GM18498 (cell line): ENCODE results near the gene UGT1A3.
"Not testable (repeated sequence)": the region's sequence is repeated elsewhere in the genome, so short reads cannot be mapped to it uniquely, and the experiment has no call there.

ENCODE experiments used
- ATAC-seq: cut with Tn5 transposase; IDR thresholded peaks from one replicate; pipeline ENCODE4 v1.9.1; 2021; ENCODE audit warnings: mild to moderate bottlenecking, moderate library complexity; ENCODE audit not compliant: unreplicated experiment

The UGT1A3 gene

GRCh38 chr2:233728723-233729301 lies at the start of gene UGT1A3:
Gene UGT1A3, plus strand, starts transcription at chr2:233729042. Its CDS starts 85 bp downstream, at chr2:233729127.
- ATAC-seq, result no peak

- ATAC-seq, result no peak
Measured at GRCh38 chr2:233679196-233679595, 49.6 kb upstream of the UGT1A3 start.

- no peak for ATAC-seq
Measured at GRCh38 chr2:233680361-233681045, 48.3 kb upstream of the UGT1A3 start.

- no peak for ATAC-seq
Measured at GRCh38 chr2:233681521-233682099, 47.2 kb upstream of the UGT1A3 start, which contains the start of gene UGT1A7. Gene UGT1A7, plus strand, starts transcription at chr2:233681901. Its CDS starts 37 bp downstream, at chr2:233681938.

- ATAC-seq, result no peak
Measured at GRCh38 chr2:233684640-233685039, 44.2 kb upstream of the UGT1A3 start.

- ATAC-seq, result no peak
Measured at GRCh38 chr2:233686928-233687327, 41.9 kb upstream of the UGT1A3 start.

GRCh38 chr2:233688341-233688740 lies 40.5 kb upstream of the UGT1A3 start:
- ATAC-seq, result no peak

- no peak for ATAC-seq
Measured at GRCh38 chr2:233689031-233689430, 39.8 kb upstream of the UGT1A3 start.

GRCh38 chr2:233689501-233689900 lies 39.3 kb upstream of the UGT1A3 start:
- no peak for ATAC-seq

- no peak for ATAC-seq
Measured at GRCh38 chr2:233690444-233690843, 38.4 kb upstream of the UGT1A3 start.

- no peak for ATAC-seq
Measured at GRCh38 chr2:233691443-233692433, 37.1 kb upstream of the UGT1A3 start.

GRCh38 chr2:233692648-233693047 lies 36.2 kb upstream of the UGT1A3 start, which contains the start of gene UGT1A6:
Gene UGT1A6, plus strand, starts transcription at chr2:233692890. Its CDS starts 115 bp downstream, at chr2:233693005.
- no peak for ATAC-seq

- ATAC-seq, result no peak
Measured at GRCh38 chr2:233693963-233694362, 34.9 kb upstream of the UGT1A3 start.

- no peak for ATAC-seq
Measured at GRCh38 chr2:233698740-233699139, 30.1 kb upstream of the UGT1A3 start.

- ATAC-seq, result no peak
Measured at GRCh38 chr2:233699424-233700027, 29.3 kb upstream of the UGT1A3 start.

GRCh38 chr2:233700028-233700635 lies 28.7 kb upstream of the UGT1A3 start:
- no peak for ATAC-seq

- not testable (repeated sequence) for ATAC-seq
Measured at GRCh38 chr2:233700842-233701241, 28.0 kb upstream of the UGT1A3 start.

GRCh38 chr2:233702238-233702637 lies 26.6 kb upstream of the UGT1A3 start:
- ATAC-seq, result no peak

GRCh38 chr2:233705911-233706506 lies 22.8 kb upstream of the UGT1A3 start:
- no peak for ATAC-seq

- ATAC-seq, result no peak
Measured at GRCh38 chr2:233706720-233707119, 22.1 kb upstream of the UGT1A3 start.
